C4-2B (cell line): ENCODE results near the gene SIKE1.

Source experiments
- CTCF ChIP-seq: fragments of 450-650 bp; conservative IDR thresholded peaks from 2 replicates; pipeline ENCODE4 v1.5.1; 2017; ENCODE audit warnings: mild to moderate bottlenecking
- ZFX ChIP-seq: fragments of 450-650 bp; IDR thresholded peaks from 2 replicates; pipeline ENCODE4 v1.6.1; 2017

- TF ChIP-seq CTCF: no peak
- TF ChIP-seq ZFX: no peak
Measured at GRCh38 chr1:114821978-114822377, 41.5 kb upstream of the SIKE1 start.
